Transverse colon (tissue), 4 donors: ENCODE data around the gene IL36G.

ENCODE experiments used
- EP300 ChIP-seq: sonication (generic); formaldehyde crosslinking; IDR thresholded peaks from one replicate; pipeline ENCODE4 v1.6.1; 2017; ENCODE audit warnings: antibody characterized with exemption, low read depth
- POLR2A ChIP-seq: fragments of 450-650 bp; IDR thresholded peaks from one replicate; pipeline ENCODE4 v1.6.1; 2016; ENCODE audit warnings: antibody characterized with exemption, mild to moderate bottlenecking, moderate library complexity
- POLR2AphosphoS5 ChIP-seq, 3 donors: sonication (generic); formaldehyde crosslinking; IDR thresholded peaks; one replicate each; pipeline ENCODE4 v1.6.1; 2016; ENCODE audit warnings: antibody characterized with exemption in 3 of 3
- TF ChIP-seq, protein P1 (sequence below), 5 experiments: fragments of 200-600 bp in 3 of 5; fragments of 450-650 bp in 2 of 5; sonication (generic) in 3 of 5; IDR thresholded peaks; 1 replicate in 2 of 5; 2 replicates in 3 of 5; pipeline ENCODE4 v1.5.1; 2016 to 2017; ENCODE audit warnings: antibody characterized with exemption in 5 of 5, inconsistent platforms in 3 of 5, mild to moderate bottlenecking in 2 of 5, moderate library complexity in 1 of 5

DNA sequence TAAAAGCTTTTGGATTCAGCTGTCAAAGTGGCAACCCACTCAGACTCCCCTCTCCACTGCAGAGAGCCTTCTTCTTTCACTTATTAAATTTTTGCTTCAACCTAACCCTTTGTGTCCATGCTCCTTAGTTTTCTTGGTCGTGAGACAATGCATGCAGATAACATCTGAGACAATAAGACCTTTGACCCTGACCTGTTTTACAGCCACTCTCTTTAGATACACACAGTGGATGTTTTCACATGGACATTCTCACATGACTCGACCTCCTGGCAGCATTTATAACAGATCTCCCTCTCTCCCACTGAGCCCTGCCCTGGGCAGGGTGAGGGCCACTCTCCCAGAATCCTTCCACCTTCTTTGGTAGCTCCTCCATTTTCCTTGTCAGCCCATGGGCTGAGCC is 30.4 kb upstream of the IL36G start:
- TF ChIP-seq, protein P1, sequence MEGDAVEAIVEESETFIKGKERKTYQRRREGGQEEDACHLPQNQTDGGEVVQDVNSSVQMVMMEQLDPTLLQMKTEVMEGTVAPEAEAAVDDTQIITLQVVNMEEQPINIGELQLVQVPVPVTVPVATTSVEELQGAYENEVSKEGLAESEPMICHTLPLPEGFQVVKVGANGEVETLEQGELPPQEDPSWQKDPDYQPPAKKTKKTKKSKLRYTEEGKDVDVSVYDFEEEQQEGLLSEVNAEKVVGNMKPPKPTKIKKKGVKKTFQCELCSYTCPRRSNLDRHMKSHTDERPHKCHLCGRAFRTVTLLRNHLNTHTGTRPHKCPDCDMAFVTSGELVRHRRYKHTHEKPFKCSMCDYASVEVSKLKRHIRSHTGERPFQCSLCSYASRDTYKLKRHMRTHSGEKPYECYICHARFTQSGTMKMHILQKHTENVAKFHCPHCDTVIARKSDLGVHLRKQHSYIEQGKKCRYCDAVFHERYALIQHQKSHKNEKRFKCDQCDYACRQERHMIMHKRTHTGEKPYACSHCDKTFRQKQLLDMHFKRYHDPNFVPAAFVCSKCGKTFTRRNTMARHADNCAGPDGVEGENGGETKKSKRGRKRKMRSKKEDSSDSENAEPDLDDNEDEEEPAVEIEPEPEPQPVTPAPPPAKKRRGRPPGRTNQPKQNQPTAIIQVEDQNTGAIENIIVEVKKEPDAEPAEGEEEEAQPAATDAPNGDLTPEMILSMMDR (IDR thresholded peaks at IDR 0.05) = no peak
- no peak for TF ChIP-seq POLR2A
- no peak for TF ChIP-seq POLR2AphosphoS5 (IDR thresholded peaks at IDR 0.05)
- TF ChIP-seq EP300 = no peak
